BLaER1 (cell line): ENCODE data around the gene THRSP.
"Not testable (repeated sequence)": the region's sequence is repeated elsewhere in the genome, so short reads cannot be mapped to it uniquely, and the experiment has no call there.

ENCODE experiments used
- H3K27ac ChIP-seq: shearing (Covaris generic); formaldehyde crosslinking; 2 replicates; pipeline ENCODE4 v1.8.1; 2022
- H3K27me3 ChIP-seq: shearing (Covaris generic); formaldehyde crosslinking; 2 replicates; pipeline ENCODE4 v1.8.1; 2022
- H3K36me3 ChIP-seq: shearing (Covaris generic); formaldehyde crosslinking; 2 replicates; pipeline ENCODE4 v1.8.1; 2022
- H3K4me1 ChIP-seq: shearing (Covaris generic); formaldehyde crosslinking; 2 replicates; pipeline ENCODE4 v1.8.1; 2022
- H3K4me2 ChIP-seq: shearing (Covaris generic); formaldehyde crosslinking; 2 replicates; pipeline ENCODE4 v1.8.1; 2022
- H3K4me3 ChIP-seq: shearing (Covaris generic); formaldehyde crosslinking; 2 replicates; pipeline ENCODE4 v1.8.1; 2022
- H3K9ac ChIP-seq: shearing (Covaris generic); formaldehyde crosslinking; 2 replicates; pipeline ENCODE4 v1.8.1; 2022
- H3K9me3 ChIP-seq: shearing (Covaris generic); formaldehyde crosslinking; 2 replicates; pipeline ENCODE4 v1.8.1; 2022
- H4K20me1 ChIP-seq: shearing (Covaris generic); formaldehyde crosslinking; 2 replicates; pipeline ENCODE4 v1.8.1; 2022
- Cebpa-rat ChIP-seq: shearing (Covaris generic); IDR thresholded peaks from 2 replicates; pipeline ENCODE4 v1.8.1; 2022

Gene THRSP

GRCh38 chr11:78027759-78028158 is 35.9 kb upstream of the THRSP start:
- Histone ChIP-seq H3K4me3 (no peak overlapping the region), H3K4me2 (no peak overlapping the region), H3K36me3 (no peaks in the 10 kb centered on the region), H4K20me1 (no peaks in the 10 kb centered on the region), H3K27ac (no peak overlapping the region), H3K9ac (no peak overlapping the region), H3K9me3 (no peaks in the 10 kb centered on the region), H3K27me3 (no peaks in the 10 kb centered on the region), H3K4me1 (peaks cover 26% of the 10 kb centered on the region)
- TF ChIP-seq Cebpa-rat: no peak

GRCh38 chr11:78028423-78028822 is 35.2 kb upstream of the THRSP start:
- not testable (repeated sequence) for H3K4me2 ChIP-seq, H4K20me1 ChIP-seq, H3K36me3 ChIP-seq, H3K9ac ChIP-seq, H3K27me3 ChIP-seq, H3K4me3 ChIP-seq, H3K27ac ChIP-seq, H3K9me3 ChIP-seq
- peaks cover 26% of the 10 kb centered on the region for H3K4me1 ChIP-seq

GRCh38 chr11:78030429-78031325 is 33.0 kb upstream of the THRSP start:
- Histone ChIP-seq H3K4me3 (no peak overlapping the region), H3K9me3 (no peaks in the 10 kb centered on the region), H4K20me1 (no peaks in the 10 kb centered on the region), H3K27me3 (no peaks in the 10 kb centered on the region), H3K27ac (no peak overlapping the region), H3K4me1 (peaks cover 26% of the 10 kb centered on the region), H3K36me3 (no peaks in the 10 kb centered on the region), H3K4me2 (peak overlapping the region; percentile 46), H3K9ac (no peak overlapping the region)
- TF ChIP-seq Cebpa-rat: no peak

GRCh38 chr11:78031629-78032028 is 32.0 kb upstream of the THRSP start:
- no peak overlapping the region for H3K9ac ChIP-seq
- TF ChIP-seq Cebpa-rat: no peak
- no peak overlapping the region for H3K27ac ChIP-seq
- no peaks in the 10 kb centered on the region for H3K9me3 ChIP-seq
- no peaks in the 10 kb centered on the region for H3K36me3 ChIP-seq
- peaks cover 26% of the 10 kb centered on the region for H3K4me1 ChIP-seq
- H4K20me1 ChIP-seq: no peaks in the 10 kb centered on the region
- no peak overlapping the region for H3K4me3 ChIP-seq
- H3K27me3 ChIP-seq: no peaks in the 10 kb centered on the region
- peak overlapping the region; percentile 36 for H3K4me2 ChIP-seq

GRCh38 chr11:78032090-78032489 is 31.6 kb upstream of the THRSP start:
- Histone ChIP-seq H3K4me1 (peaks cover 26% of the 10 kb centered on the region), H3K27ac (no peak overlapping the region), H3K36me3 (no peaks in the 10 kb centered on the region), H3K9ac (no peak overlapping the region), H4K20me1 (no peaks in the 10 kb centered on the region), H3K9me3 (no peaks in the 10 kb centered on the region), H3K4me2 (peak overlapping the region; percentile 36), H3K4me3 (no peak overlapping the region), H3K27me3 (no peaks in the 10 kb centered on the region)
- no peak for TF ChIP-seq Cebpa-rat

GRCh38 chr11:78033040-78033439 is 30.6 kb upstream of the THRSP start:
- no peaks in the 10 kb centered on the region for H3K36me3 ChIP-seq
- no peaks in the 10 kb centered on the region for H3K27me3 ChIP-seq
- H3K27ac ChIP-seq: no peak overlapping the region
- H4K20me1 ChIP-seq: no peaks in the 10 kb centered on the region
- H3K9ac ChIP-seq: no peak overlapping the region
- no peak overlapping the region for H3K4me3 ChIP-seq
- TF ChIP-seq Cebpa-rat: no peak
- H3K9me3 ChIP-seq: no peaks in the 10 kb centered on the region
- peaks cover 26% of the 10 kb centered on the region for H3K4me1 ChIP-seq
- H3K4me2 ChIP-seq: no peak overlapping the region

GRCh38 chr11:78034623-78035022 is 29.0 kb upstream of the THRSP start:
- H3K9ac ChIP-seq: no peak overlapping the region
- TF ChIP-seq Cebpa-rat: no peak
- H4K20me1 ChIP-seq: no peaks in the 10 kb centered on the region
- no peaks in the 10 kb centered on the region for H3K9me3 ChIP-seq
- no peaks in the 10 kb centered on the region for H3K36me3 ChIP-seq
- H3K4me1 ChIP-seq: peaks cover 31% of the 10 kb centered on the region
- H3K27me3 ChIP-seq: no peaks in the 10 kb centered on the region
- H3K4me2 ChIP-seq: no peak overlapping the region
- H3K4me3 ChIP-seq: no peak overlapping the region
- no peak overlapping the region for H3K27ac ChIP-seq

- no peak for TF ChIP-seq Cebpa-rat
- peaks cover 31% of the 10 kb centered on the region for H3K4me1 ChIP-seq
- H3K9ac ChIP-seq: no peak overlapping the region
- no peak overlapping the region for H3K27ac ChIP-seq
- no peaks in the 10 kb centered on the region for H3K27me3 ChIP-seq
- no peaks in the 10 kb centered on the region for H3K36me3 ChIP-seq
- no peaks in the 10 kb centered on the region for H3K9me3 ChIP-seq
- H3K4me2 ChIP-seq: no peak overlapping the region
- H4K20me1 ChIP-seq: no peaks in the 10 kb centered on the region
- no peak overlapping the region for H3K4me3 ChIP-seq
Observed at GRCh38 chr11:78036313-78036712, 27.3 kb upstream of the THRSP start.

GRCh38 chr11:78037056-78037455 is 26.6 kb upstream of the THRSP start:
- no peak overlapping the region for H3K9ac ChIP-seq

GRCh38 chr11:78037825-78038620 is 25.6 kb upstream of the THRSP start:
- no peaks in the 10 kb centered on the region for H3K9me3 ChIP-seq
- H3K4me2 ChIP-seq: no peak overlapping the region
- peaks cover 17% of the 10 kb centered on the region for H3K4me1 ChIP-seq
- no peak overlapping the region for H3K9ac ChIP-seq
- TF ChIP-seq Cebpa-rat: no peak
- no peaks in the 10 kb centered on the region for H4K20me1 ChIP-seq
- H3K27me3 ChIP-seq: no peaks in the 10 kb centered on the region
- no peak overlapping the region for H3K27ac ChIP-seq
- no peak overlapping the region for H3K4me3 ChIP-seq
- no peaks in the 10 kb centered on the region for H3K36me3 ChIP-seq

More at GRCh38 chr11:78037056-78037455, 26.6 kb upstream of the THRSP start:
- no peak for TF ChIP-seq Cebpa-rat
- Histone ChIP-seq H3K36me3 (no peaks in the 10 kb centered on the region), H3K4me3 (no peak overlapping the region), H3K4me1 (peaks cover 23% of the 10 kb centered on the region), H3K27ac (no peak overlapping the region), H3K9me3 (no peaks in the 10 kb centered on the region), H3K27me3 (no peaks in the 10 kb centered on the region), H4K20me1 (no peaks in the 10 kb centered on the region), H3K4me2 (no peak overlapping the region)
